MV-4-11 (cell line): ENCODE data around the gene KRT5.

Experiments used
- DNase-seq: peaks from one replicate; lab custom pipeline; 2025; lab: John Stamatoyannopoulos, UW

Gene KRT5

DNA sequence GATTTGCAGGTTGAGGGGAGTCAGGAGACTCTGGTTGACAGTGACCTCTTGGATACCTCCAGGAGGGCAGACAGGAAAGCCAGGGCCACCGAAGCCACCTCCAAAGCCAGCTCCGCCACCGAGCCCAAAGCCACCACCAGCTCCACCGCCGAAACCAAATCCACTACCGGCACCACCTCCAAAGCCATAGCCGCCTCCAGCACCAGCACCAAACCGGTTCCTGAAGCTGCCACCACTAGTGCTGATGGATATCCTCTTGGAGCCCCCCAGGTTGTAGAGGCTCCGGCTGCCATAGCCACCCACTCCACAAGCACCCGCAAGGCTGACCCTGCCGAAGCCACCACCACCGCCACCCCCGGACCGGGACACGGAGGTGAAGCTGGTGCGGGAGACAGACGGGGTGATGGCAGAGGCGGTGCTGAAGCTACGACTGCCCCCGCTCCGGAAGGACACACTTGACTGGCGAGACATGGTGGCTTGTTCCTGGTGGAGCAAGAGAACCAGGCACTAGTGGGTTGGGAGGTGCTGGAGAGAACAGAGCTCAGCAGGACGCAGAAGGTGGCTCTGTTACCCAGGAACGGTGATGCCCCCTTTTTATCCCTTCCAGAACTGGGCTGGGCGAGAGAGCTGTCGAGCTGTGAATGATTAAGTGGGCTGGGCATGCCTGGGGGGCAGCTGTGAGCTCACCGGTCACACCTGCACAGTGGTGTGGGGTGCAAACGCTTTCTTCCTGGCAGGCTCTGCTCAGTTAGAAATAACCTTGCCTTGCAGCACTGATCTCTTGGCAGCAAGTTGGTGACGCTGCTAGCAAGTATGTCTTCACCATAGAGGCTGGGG, at the start of gene KRT5:
Gene KRT5 (minus strand): TSS at position 569 of the 837 bp plus-strand sequence. CDS start 98 bp downstream, at position 471.
- DNase-seq, result no peak

DNA sequence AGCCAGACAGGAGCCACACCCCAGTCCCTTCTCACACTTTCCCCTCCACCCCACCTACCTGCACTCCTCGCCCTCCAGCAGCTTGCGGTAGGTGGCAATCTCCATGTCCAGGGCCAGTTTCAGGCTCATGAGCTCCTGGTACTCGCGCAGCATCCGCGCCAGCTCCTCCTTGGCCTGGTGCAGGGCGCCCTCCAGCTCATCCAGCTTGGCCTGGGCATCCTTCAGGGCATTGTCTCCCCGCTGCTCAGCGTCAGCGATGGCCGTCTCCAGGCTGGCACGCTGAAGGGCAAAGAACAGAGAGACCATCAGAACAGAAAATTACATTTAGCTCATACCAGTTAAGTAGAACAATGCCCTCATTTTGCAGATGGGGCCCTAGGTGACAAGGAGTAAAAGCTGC, 47.9 kb upstream of the KRT5 start:
- DNase-seq, result no peak

- no peak for DNase-seq
Measured at GRCh38 chr12:52566847-52567291, 46.7 kb upstream of the KRT5 start.

GRCh38 chr12:52564582-52564981, 44.4 kb upstream of the KRT5 start:
- no peak for DNase-seq

GRCh38 chr12:52561880-52562449, 41.8 kb upstream of the KRT5 start:
- DNase-seq, result no peak

DNA sequence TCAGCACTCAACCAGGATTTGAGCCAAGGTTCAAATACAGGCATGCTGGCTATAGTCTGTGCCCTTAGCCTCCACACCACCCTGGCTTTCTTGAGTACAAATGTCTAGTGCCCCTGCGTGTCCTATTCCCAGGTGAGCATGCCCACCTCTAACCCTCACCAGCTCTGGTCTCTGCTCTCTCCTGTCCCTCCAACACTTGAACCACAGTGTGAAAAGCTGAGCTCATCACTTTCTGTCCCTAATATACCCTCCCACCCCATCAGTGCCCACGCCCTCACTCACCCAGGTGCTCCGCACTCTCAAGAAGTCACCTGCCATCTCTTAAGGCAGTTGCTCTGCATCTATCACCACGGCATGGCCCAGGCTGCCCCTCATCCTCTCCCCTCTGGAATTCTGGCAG, 39.8 kb upstream of the KRT5 start:
- no peak for DNase-seq

GRCh38 chr12:52558781-52559445, 38.7 kb upstream of the KRT5 start:
- DNase-seq, result no peak

GRCh38 chr12:52557476-52557875, 37.3 kb upstream of the KRT5 start:
- DNase-seq, result no peak

GRCh38 chr12:52555577-52555976, 35.4 kb upstream of the KRT5 start:
- DNase-seq, result no peak

- DNase-seq, result no peak
Measured at GRCh38 chr12:52552681-52553195, 32.5 kb upstream of the KRT5 start, which contains the start of gene KRT71. Gene KRT71, minus strand, starts transcription at chr12:52553145. Its CDS starts 68 bp downstream, at chr12:52553077.

GRCh38 chr12:52552055-52552454, 31.9 kb upstream of the KRT5 start:
- DNase-seq, result no peak

DNA sequence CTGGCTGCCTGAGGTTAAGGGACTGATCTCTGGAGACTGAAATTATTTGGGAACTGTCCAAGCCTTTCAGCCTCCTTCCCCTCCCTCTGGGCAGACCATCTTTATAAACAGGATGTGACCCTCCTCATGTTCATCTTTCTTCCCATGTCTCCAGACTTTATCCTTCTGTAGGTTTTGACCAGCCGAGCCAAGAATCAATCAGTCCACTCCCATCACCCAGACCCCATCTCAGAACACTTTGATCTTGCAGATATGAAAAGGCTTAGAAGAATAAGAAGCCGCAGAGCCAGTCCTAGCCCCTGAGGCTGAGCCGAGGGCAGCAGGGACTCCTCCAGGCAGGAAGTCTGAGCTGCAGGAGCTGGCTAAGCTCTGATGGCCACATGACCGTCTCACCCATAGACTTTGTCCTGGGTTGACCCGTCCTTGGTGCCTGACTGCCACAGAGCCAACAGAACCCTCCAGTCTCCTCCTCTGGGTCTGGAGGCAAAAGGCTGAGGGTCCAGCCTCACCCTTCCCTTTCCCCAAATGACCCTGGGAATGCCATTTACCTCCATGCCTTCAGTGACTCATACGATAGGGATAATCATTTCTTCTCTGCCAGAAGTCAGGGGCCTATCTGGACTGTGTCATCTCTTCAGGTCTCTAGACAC, 31.1 kb upstream of the KRT5 start:
- no peak for DNase-seq

GRCh38 chr12:52546126-52546525, 25.9 kb upstream of the KRT5 start:
- no peak for DNase-seq

- DNase-seq, result no peak
Measured at GRCh38 chr12:52543985-52544883, 24.0 kb upstream of the KRT5 start.

GRCh38 chr12:52542785-52543318, 22.7 kb upstream of the KRT5 start:
- no peak for DNase-seq

DNA sequence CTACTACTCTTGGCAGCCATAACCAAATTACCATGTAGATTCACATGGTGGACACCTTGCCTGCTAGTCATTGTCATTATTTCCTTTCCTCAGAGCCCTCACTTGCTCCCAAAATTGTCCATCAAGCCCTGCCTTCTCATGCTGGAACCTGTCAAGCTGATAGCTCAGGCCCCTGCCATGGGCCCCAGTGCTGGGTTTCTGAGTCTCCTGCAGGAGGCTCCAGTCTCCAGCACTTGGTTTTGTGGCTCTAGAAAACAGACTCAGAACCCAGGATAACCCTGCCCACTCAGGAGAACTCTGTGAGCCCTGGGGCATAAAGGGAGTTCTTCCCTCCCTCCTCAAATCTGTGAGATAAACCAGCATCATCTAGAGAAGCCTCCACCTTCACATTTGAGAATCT, 22.0 kb upstream of the KRT5 start:
- no peak for DNase-seq

DNA sequence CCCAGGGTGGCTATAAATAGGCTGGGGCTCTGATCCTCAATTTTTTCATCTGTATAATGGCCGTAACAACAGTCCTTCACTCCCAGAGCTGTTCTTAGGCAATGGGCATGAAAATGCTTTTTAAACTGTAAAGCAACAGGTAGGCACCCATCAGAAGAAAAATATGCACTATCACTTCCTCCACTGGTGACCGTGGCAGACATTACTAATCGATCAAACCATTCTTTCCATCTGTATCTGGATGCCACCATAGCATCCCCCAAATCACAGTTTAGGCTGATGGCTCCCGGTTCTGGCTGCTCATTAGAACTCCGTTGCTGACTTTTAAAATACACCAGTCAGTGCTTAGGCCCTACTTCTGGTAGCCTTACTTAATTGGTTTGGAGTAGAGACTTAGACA, 21.5 kb upstream of the KRT5 start:
- no peak for DNase-seq

DNA sequence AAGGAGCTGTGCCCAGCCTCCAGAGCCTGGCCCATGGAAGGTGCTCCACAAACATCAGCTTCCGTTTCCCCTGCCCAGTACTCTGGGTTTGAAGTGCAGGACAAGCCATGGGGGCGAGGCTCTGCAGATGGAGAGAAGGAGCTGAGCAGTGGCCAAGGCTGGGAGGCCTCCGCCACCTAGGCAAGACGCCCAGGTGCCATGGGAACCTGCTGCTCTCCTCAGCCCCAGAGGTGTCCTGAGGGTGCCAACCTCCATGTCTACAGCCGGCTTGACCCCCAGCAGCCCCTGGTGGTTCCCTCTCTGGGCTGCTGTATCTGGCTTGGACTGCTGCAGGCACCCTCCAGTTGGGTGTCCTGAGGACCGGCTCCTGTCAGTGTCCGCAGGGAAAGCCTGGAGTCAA, 20.3 kb upstream of the KRT5 start:
- DNase-seq, result no peak

GRCh38 chr12:52539821-52540173, 19.6 kb upstream of the KRT5 start:
- DNase-seq, result no peak

GRCh38 chr12:52539083-52539820, 19.1 kb upstream of the KRT5 start:
- no peak for DNase-seq
